Fibroblast of mammary gland (primary cell): ENCODE data around the gene EFS.

Experiments used
- DNase-seq: peaks from one replicate; pipeline ENCODE4 v3.0.0-alpha.2; 2010; ENCODE audit warnings: low read depth
- H3K4me3 ChIP-seq: 2 replicates; pipeline ENCODE4 v1.5.1; 2011; ENCODE audit warnings: low read depth, mild to moderate bottlenecking, low read length, moderate library complexity; ENCODE audit not compliant: control insufficient read depth
- TF ChIP-seq, protein P1 (sequence below): conservative IDR thresholded peaks from 2 replicates; pipeline ENCODE4 v1.5.1; 2011; ENCODE audit warnings: low read depth, low read length, inconsistent platforms; ENCODE audit not compliant: control insufficient read depth, insufficient read depth

EFS gene, protein sequence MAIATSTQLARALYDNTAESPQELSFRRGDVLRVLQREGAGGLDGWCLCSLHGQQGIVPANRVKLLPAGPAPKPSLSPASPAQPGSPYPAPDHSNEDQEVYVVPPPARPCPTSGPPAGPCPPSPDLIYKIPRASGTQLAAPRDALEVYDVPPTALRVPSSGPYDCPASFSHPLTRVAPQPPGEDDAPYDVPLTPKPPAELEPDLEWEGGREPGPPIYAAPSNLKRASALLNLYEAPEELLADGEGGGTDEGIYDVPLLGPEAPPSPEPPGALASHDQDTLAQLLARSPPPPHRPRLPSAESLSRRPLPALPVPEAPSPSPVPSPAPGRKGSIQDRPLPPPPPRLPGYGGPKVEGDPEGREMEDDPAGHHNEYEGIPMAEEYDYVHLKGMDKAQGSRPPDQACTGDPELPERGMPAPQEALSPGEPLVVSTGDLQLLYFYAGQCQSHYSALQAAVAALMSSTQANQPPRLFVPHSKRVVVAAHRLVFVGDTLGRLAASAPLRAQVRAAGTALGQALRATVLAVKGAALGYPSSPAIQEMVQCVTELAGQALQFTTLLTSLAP

DNA sequence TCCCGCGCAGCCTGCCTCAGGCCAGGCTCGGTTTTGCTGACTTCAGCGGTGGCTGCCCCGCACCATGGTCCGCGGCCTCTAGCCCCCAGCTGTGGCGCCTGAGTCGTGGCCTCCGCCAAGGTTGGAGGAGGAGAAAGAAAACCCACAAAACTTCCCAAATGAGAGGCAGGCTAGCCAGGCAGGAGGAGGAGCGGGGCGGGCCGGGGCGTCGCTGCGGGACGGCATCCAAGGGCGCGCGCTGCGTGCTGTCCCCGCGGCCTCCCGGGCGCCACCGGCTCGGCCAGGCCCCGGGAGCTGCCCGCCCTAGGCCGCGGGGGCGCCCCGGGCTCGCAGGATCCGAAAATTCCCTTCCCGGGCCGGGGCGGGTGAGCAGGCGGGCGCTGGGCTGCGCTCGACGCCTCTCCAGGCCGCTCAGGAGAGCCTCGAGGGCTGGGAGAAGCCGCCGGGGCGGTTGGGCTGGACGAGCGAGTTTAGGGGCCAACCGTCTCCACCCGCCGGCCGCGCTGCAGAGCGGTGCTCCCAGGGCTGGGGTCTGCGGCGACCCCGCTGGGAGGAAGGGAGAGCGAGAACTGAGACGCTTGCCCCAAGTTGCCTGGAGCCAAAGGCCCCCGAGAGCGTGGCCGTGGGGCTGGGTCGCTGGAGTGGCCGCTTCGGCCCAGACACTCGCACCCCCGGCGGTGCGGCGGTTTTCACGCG, at the start of gene EFS:
Gene EFS, minus strand, starts transcription at position 137 of the 696 bp plus-strand sequence. CDS start 147 bp downstream, outside the sequence.
- TF ChIP-seq, protein P1, sequence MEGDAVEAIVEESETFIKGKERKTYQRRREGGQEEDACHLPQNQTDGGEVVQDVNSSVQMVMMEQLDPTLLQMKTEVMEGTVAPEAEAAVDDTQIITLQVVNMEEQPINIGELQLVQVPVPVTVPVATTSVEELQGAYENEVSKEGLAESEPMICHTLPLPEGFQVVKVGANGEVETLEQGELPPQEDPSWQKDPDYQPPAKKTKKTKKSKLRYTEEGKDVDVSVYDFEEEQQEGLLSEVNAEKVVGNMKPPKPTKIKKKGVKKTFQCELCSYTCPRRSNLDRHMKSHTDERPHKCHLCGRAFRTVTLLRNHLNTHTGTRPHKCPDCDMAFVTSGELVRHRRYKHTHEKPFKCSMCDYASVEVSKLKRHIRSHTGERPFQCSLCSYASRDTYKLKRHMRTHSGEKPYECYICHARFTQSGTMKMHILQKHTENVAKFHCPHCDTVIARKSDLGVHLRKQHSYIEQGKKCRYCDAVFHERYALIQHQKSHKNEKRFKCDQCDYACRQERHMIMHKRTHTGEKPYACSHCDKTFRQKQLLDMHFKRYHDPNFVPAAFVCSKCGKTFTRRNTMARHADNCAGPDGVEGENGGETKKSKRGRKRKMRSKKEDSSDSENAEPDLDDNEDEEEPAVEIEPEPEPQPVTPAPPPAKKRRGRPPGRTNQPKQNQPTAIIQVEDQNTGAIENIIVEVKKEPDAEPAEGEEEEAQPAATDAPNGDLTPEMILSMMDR = no peak
- H3K4me3 ChIP-seq = peak within 1 kb of the TSS; percentile 35
- no peak for DNase-seq

DNA sequence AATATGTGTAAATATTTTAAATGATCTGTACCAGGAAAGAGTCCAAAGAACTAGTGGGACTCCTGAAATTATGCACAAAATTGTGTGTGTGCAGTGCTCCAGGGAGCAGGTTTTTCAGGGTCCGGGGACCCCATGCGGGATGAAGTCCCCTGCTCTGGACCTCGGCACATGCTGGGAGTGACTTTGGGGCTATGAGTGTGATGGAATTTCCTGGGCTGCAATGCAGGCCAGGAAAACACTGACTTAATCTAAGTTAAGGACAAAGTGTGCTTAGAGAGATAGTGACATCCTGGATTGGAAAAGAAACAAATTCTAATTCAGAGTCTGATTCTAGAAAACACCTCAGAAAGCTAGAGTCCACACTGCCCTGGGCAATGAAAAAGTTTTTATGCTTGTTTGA, 49.3 kb upstream of the EFS start:
- DNase-seq = no peak

DNA sequence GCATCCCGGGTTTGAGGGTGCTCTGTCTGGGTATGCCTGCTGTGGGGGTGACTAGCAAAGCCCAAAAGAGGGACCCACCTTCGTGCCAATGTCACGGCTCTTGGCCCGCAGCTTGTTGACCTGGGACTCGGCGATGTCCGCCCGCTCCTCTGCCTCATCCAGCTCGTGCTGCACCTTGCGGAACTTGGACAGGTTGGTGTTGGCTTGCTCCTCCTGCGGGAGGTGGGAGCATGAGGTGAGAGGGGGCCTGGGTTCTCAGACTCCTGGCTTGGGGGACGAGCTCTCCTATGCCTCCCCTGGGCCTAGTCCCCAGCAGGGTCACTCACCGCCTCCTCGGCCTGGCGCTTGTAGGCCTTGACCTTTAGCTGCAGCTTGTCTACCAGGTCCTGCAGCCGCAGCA, 48.7 kb upstream of the EFS start:
- TF ChIP-seq, protein P1 = no peak
- H3K4me3 ChIP-seq = no peak overlapping the region
- DNase-seq = no peak

More for the DNA sequence above, 49.3 kb upstream of the EFS start:
- TF ChIP-seq, protein P1 = no peak
- H3K4me3 ChIP-seq = no peak overlapping the region

DNA sequence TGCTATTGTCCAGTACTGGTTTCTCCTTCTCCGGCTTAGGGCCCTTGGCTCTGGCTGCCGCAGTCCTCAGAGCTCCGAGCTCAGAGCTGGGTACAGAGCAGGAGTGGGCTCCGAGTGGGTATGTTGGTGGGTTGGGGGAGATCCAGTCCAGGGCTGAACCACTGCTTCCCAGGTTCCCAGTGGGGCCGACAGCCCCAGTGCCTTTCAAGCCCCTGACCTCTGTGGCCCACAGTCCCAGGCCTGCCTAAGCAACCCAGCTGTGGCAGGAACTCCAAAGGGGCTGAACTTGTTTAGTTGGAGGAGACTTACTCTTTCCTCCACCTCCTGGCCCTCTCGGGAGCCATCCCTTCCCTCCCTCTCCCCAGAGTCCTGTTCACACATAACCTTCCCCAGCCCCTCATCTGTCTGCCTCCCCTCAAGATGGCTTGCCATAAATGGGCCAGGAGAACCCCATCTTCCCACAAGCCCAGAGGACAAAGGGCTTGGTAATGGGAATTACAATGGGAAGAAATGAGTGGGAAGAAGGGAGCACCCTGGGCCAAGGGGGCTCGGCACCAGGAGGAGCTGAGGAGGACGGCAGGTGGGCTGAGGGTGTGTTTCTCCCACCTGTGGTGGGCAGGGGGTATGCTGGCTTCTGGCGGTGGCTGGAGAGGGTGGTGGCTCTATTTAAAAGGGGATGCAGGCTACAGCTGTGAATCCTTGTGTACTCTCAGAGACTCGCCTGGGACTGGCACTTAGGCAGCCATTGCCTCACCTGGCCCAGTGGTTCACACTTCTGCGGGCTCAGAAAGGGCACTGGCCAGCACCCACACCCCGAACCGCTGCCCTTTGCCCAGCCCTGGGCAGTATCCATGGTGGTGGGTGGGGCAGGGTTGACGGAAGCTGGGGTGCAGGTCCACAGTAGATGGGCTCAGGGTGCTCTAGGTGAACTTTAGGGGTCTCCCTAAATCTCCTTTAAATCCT, 46.9 kb upstream of the EFS start:
- no peak overlapping the region for H3K4me3 ChIP-seq
- no peak for DNase-seq
- TF ChIP-seq, protein P1 = no peak

DNA sequence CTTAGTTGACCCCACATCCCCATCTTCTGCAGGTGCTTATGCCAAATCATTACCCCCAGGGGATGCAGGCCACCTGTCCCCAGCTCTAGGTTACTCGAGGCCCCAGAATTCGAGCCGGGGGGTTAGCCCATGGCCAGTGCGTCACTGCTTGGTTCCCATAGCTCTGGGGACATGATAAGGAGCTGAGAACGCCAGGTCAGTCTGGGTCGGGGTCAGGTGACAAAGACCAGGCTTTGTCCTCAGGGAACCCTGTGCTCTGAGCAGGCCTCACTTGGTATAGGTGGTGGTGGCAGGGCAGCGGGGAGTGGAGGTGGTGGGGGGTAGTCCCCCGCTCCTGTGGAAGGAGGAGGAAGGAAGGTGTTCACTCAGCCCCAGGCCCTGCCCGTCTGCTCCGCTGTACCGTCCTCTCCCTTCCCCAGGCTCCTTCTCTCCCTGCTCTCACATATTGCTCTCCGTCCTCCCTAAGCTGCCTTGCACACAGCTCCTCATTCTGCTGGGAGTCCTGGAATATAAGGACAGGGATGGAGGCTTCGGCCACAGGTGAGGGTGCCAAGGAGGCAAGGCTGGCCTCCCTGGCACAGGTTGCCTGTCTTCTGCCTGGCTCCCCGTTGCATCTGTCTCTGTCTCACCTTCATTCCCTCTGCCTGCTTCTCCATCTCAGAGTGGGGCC, 45.1 kb upstream of the EFS start:
- TF ChIP-seq, protein P1 = no peak
- DNase-seq = no peak
- no peak overlapping the region for H3K4me3 ChIP-seq
